HG03095 (cell line): Measurements from ENCODE around the gene SCIN.
A peak's percentile ranks its signal among the peaks of the same experiment; 100 is the strongest.
"Not testable (repeated sequence)": the region's sequence is repeated elsewhere in the genome, so short reads cannot be mapped to it uniquely, and the experiment has no call there.

ENCODE experiments used
- ATAC-seq: cut with Tn5 transposase; IDR thresholded peaks from one replicate; pipeline ENCODE4 v1.9.1; 2021; ENCODE audit warnings: moderate library complexity; ENCODE audit not compliant: unreplicated experiment

Gene SCIN

GRCh38 chr7:12610899-12611298 is 40.4 kb downstream of the SCIN start:
- ATAC-seq: no peak

- no peak for ATAC-seq
Observed at GRCh38 chr7:12612622-12613021, 42.1 kb downstream of the SCIN start.

- no peak for ATAC-seq
Observed at GRCh38 chr7:12619461-12620069, 49.0 kb downstream of the SCIN start.

- ATAC-seq: no peak
Observed at GRCh38 chr7:12620371-12620770, 49.9 kb downstream of the SCIN start.

GRCh38 chr7:12623223-12623622 is 52.7 kb downstream of the SCIN start:
- no peak for ATAC-seq

- ATAC-seq: no peak
Observed at GRCh38 chr7:12623885-12624498, 53.5 kb downstream of the SCIN start.

- no peak for ATAC-seq
Observed at GRCh38 chr7:12625836-12626235, 55.3 kb downstream of the SCIN start.

GRCh38 chr7:12629816-12630512 is 59.4 kb downstream of the SCIN start:
- ATAC-seq: no peak

GRCh38 chr7:12630513-12630819 is 59.9 kb downstream of the SCIN start:
- no peak for ATAC-seq

- no peak for ATAC-seq
Observed at GRCh38 chr7:12633582-12633981, 63.1 kb downstream of the SCIN start.

- ATAC-seq: peak; percentile 62
Observed at GRCh38 chr7:12635830-12636229, 65.3 kb downstream of the SCIN start.

GRCh38 chr7:12637328-12637727 is 66.8 kb downstream of the SCIN start:
- ATAC-seq: no peak

GRCh38 chr7:12637819-12638592 is 67.5 kb downstream of the SCIN start:
- ATAC-seq: no peak

GRCh38 chr7:12638851-12639456 is 68.4 kb downstream of the SCIN start:
- no peak for ATAC-seq

GRCh38 chr7:12640299-12641096 is 70.0 kb downstream of the SCIN start:
- ATAC-seq: no peak

GRCh38 chr7:12641196-12641595 is 70.7 kb downstream of the SCIN start:
- ATAC-seq: no peak

GRCh38 chr7:12642508-12642907 is 72.0 kb downstream of the SCIN start:
- no peak for ATAC-seq

- ATAC-seq: no peak
Observed at GRCh38 chr7:12643001-12643643, 72.6 kb downstream of the SCIN start.

GRCh38 chr7:12643644-12644043 is 73.1 kb downstream of the SCIN start:
- no peak for ATAC-seq

GRCh38 chr7:12645212-12645611 is 74.7 kb downstream of the SCIN start:
- ATAC-seq: not testable (repeated sequence)
